Body of pancreas (tissue), 4 donors: ENCODE data around the gene SGK1. TPM values are rescaled to one million over a fixed set of nuclear protein-coding genes. Genes with fewer than 3 reads are reported as not detected.

ENCODE experiments used
- ATAC-seq: fragments of 150-250 bp; one replicate; pipeline ENCODE4 v1.9.1; 2016
- DNase-seq, 4 donors: peaks; one replicate each; pipeline ENCODE4 v3.0.0-alpha.2; 2019
- H3K27ac ChIP-seq, 4 donors: fragments of 200-600 bp; sonication (generic); 1 replicate in 3 of 4; 2 replicates in 1 of 4; pipeline versions ENCODE4 v1.5.1 to v1.6.1; 2016 to 2019; ENCODE audit warnings: mild to moderate bottlenecking in 1 of 4, mixed read lengths in 1 of 4, moderate library complexity in 1 of 4
- H3K27me3 ChIP-seq, 2 donors: fragments of 200-600 bp; sonication (generic); one replicate each; pipeline ENCODE4 v1.6.0; 2016; ENCODE audit warnings: mild to moderate bottlenecking in 1 of 2
- H3K36me3 ChIP-seq, 2 donors: fragments of 200-600 bp; sonication (generic); replicated peaks in 1 of 2; 2 replicates each; pipeline ENCODE4 v1.5.1; 2016; ENCODE audit warnings: low read depth in 2 of 2; ENCODE audit not compliant: insufficient read depth in 1 of 2
- H3K4me1 ChIP-seq: fragments of 200-600 bp; sonication (generic); one replicate; pipeline ENCODE4 v1.6.0; 2016
- H3K4me3 ChIP-seq, 2 donors: fragments of 200-600 bp; sonication (generic); 1 replicate in 1 of 2; 2 replicates in 1 of 2; pipeline ENCODE4 v1.5.1; 2016 to 2019
- H3K9me3 ChIP-seq, 3 donors: fragments of 200-600 bp; sonication (generic); 1 replicate in 2 of 3; 2 replicates in 1 of 3; pipeline ENCODE4 v1.5.1; 2016
- POLR2A ChIP-seq, 3 donors: fragments of 450-650 bp; IDR thresholded peaks; one replicate each; pipeline ENCODE4 v1.6.1; 2016; ENCODE audit warnings: antibody characterized with exemption in 3 of 3, mild to moderate bottlenecking in 2 of 3
- WGBS, 2 donors: methylation state at CpG; one replicate each; pipeline ENCODE4 v1.1.5; 2017; 5-methylcytosine and 5-hydroxymethylcytosine counted together
- intact Hi-C: fragments of 100-400 bp; cut with DNase I; formaldehyde crosslinking; loops from one replicate; pipeline ENCODE4 v1.15.1; 2023
- total RNA-seq, 2 donors: library from RNA; depleted of rRNA; stranded (reverse); fragments of >200 nt; gene quantifications; one replicate each; pipeline ENCODE4 v1.1.0, GENCODE V29; 2016
- TF ChIP-seq, protein P1 (sequence below), 7 experiments: fragments of 450-650 bp in 4 of 7; fragments of 200-600 bp in 3 of 7; sonication (generic) in 3 of 7; IDR thresholded peaks; one replicate each; pipeline ENCODE4 v1.5.1; 2016 to 2019; ENCODE audit warnings: antibody characterized with exemption in 7 of 7

SGK1 gene
- total RNA-seq, 2 donors from 2014 or later = 51.1 to 238 TPM

DNA sequence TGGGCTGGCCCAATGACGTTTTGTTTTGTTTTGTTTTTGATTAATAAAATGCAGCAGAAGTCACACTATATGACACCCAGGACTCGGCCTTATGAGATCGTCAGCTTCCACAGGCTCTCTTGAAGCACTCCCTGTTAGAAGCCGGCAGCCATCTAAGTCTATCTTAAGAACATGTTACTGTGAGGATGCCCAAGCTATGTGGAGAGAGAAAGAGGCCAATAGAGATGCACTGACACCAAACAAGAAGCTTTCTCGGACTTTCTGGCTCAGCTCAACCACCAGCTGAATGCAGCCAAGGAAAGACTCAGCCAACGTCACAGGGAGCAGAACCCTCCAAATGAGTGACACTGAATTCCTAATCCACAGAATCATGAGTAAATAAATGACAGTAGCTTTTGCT is 14.0 kb downstream of the SGK1 start:
- ATAC-seq (no peak), DNase-seq (no peak)
- Histone ChIP-seq H3K27me3 (no peaks in the 10 kb centered on the region), H3K9me3 (no peaks in the 10 kb centered on the region), H3K27ac (no peak overlapping the region), H3K36me3 (no peaks in the 10 kb centered on the region), H3K4me3 (no peak overlapping the region), H3K4me1 (peaks cover 35% of the 10 kb centered on the region)
- intact Hi-C loops = no loop called here
- TF ChIP-seq, protein P1, sequence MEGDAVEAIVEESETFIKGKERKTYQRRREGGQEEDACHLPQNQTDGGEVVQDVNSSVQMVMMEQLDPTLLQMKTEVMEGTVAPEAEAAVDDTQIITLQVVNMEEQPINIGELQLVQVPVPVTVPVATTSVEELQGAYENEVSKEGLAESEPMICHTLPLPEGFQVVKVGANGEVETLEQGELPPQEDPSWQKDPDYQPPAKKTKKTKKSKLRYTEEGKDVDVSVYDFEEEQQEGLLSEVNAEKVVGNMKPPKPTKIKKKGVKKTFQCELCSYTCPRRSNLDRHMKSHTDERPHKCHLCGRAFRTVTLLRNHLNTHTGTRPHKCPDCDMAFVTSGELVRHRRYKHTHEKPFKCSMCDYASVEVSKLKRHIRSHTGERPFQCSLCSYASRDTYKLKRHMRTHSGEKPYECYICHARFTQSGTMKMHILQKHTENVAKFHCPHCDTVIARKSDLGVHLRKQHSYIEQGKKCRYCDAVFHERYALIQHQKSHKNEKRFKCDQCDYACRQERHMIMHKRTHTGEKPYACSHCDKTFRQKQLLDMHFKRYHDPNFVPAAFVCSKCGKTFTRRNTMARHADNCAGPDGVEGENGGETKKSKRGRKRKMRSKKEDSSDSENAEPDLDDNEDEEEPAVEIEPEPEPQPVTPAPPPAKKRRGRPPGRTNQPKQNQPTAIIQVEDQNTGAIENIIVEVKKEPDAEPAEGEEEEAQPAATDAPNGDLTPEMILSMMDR (IDR thresholded peaks at IDR 0.05) = no peak
- no peak for TF ChIP-seq POLR2A (IDR thresholded peaks at IDR 0.05)
- 72 to 84% methylated on average over 6 of the region's 6 CpGs for WGBS, 2 donors

DNA sequence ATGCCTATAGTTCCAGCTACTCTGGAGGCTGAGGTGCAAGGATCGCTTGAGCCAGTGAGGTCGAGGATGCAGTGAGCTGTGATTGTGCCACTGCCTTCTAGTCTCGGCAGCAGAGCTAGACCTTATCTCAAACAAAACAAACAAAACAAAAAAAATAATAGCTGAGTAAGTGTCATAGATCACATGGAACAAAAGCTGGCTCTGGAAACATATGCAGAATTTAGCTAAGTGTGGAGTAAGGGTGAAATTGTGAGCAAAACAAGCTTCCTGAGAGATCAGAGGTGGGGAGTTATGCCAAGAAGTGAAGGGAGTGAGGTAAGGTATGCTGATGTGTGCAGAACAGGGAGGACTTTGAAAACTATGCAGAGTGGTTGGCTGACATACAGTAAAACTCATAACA is 18.7 kb downstream of the SGK1 start:
- H3K36me3 ChIP-seq = no peaks in the 10 kb centered on the region
- H3K9me3 ChIP-seq = no peaks in the 10 kb centered on the region
- TF ChIP-seq POLR2A (IDR thresholded peaks at IDR 0.05) = no peak
- TF ChIP-seq, protein P1 (IDR thresholded peaks at IDR 0.05) = no peak
- 12% methylated on average over 3 of the region's 3 CpGs for WGBS, 2 donors
- H3K4me3 ChIP-seq = no peak overlapping the region
- peaks cover 19% of the 10 kb centered on the region for H3K4me1 ChIP-seq
- no peaks in the 10 kb centered on the region for H3K27me3 ChIP-seq
- ATAC-seq = peak; percentile 84
- peak; percentile 43 to 62 (median 51) for DNase-seq
- intact Hi-C loops = no loop called here
- peak overlapping the region in 3 of 4 donors; percentile 54 to 68 (median 65) for H3K27ac ChIP-seq

DNA sequence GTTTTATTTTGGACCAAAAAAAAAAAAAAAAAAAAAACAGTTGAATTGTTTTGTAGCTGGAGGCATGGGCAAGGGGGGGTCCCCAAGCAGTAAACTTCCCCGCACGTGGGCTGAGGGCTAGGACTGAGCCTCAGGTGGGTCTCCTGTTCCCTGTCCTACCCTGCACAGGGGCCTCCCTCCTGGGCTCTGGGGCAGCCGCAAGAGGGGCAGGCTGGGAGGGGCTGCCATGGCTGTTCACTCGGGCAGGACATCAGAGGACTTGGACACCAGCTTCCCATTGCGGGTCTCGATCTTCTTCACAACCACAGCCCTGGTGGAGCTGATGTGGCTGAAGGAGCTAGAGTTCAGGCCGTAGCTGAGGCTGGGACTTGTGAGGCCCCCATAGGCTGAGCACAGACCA is 21.1 kb downstream of the SGK1 start:
- Histone ChIP-seq H3K27me3 (no peaks in the 10 kb centered on the region), H3K9me3 (no peaks in the 10 kb centered on the region), H3K27ac (peak overlapping the region in 1 of 4 donors; percentile 74), H3K4me1 (peaks cover 19% of the 10 kb centered on the region), H3K36me3 (no peaks in the 10 kb centered on the region), H3K4me3 (no peak overlapping the region)
- intact Hi-C loops = no loop called here
- DNase-seq (no peak), ATAC-seq (no peak)
- WGBS, 2 donors = 93 to 99% methylated on average over 6 to 7 of the region's 7 CpGs
- no peak for TF ChIP-seq POLR2A (IDR thresholded peaks at IDR 0.05)
- TF ChIP-seq, protein P1 (IDR thresholded peaks at IDR 0.05) = no peak

DNA sequence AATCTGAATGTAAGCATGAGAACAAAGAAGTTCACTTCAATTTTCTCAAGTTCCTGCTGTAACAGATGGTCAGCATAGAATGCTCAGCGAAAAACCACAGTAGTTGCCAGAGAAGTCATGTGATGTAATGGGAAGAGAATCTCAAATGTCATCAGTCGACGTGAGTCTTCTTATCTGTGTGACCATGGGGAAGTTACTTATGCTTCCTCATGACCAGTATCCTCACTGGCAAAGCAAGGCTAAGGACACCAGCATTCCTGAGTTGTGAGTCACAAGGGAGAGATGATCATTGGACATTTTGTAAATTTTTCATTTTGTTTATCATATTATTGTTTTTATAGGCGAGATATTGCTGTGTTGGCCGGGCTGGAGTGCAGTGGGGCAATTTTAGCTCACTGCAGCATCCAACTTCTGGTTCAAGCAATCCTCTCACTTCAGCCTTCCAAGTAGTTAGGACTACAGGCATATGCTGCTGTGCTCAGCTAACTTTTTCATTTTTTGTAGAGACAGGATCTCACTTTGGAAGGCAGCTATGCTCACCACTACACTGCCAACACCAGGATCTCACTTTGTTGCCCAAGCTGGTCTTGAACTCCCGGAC is 21.9 kb downstream of the SGK1 start:
- H3K27ac ChIP-seq = peak overlapping the region in 2 of 4 donors; percentile 14 to 74
- intact Hi-C loops = no loop called here
- DNase-seq (peak in 1 of 4 donors; percentile 64), ATAC-seq (peak; percentile 63)
- peaks cover 19% of the 10 kb centered on the region for H3K4me1 ChIP-seq
- H3K9me3 ChIP-seq = no peaks in the 10 kb centered on the region
- H3K36me3 ChIP-seq = no peaks in the 10 kb centered on the region
- 55 to 59% methylated on average over 6 of the region's 6 CpGs for WGBS, 2 donors
- no peak overlapping the region for H3K4me3 ChIP-seq
- H3K27me3 ChIP-seq = no peaks in the 10 kb centered on the region
- no peak for TF ChIP-seq POLR2A (IDR thresholded peaks at IDR 0.05)
- TF ChIP-seq, protein P1 (IDR thresholded peaks at IDR 0.05) = no peak

DNA sequence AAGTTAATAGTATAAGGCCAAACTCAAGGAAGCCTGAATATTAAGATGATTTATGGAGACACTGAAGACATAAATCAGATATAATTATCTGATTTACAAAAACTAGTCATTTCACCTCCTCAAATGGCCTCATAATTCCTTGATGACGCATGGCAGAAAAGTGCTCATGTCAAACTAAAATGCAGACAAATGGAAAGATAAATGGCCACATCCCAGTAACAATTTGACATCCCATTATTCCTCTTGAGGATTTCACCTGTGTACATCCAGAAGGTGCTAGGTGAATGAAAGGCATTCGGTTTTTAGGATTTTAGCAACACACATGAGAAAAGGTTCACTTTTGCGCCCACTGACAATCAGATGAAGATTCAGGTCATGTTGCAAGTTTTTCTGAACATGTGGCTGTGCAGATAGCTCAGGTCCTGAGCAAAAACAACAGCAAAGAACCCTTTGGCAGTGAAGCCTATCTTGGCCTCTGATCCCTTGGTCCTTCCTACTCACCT is 24.2 kb downstream of the SGK1 start:
- DNase-seq (no peak), ATAC-seq (no peak)
- intact Hi-C loops = no loop called here
- TF ChIP-seq, protein P1 (IDR thresholded peaks at IDR 0.05) = no peak
- TF ChIP-seq POLR2A (IDR thresholded peaks at IDR 0.05) = no peak
- Histone ChIP-seq H3K36me3 (no peaks in the 10 kb centered on the region), H3K27me3 (no peaks in the 10 kb centered on the region), H3K4me3 (no peak overlapping the region), H3K9me3 (no peaks in the 10 kb centered on the region), H3K27ac (no peak overlapping the region), H3K4me1 (peaks cover 7% of the 10 kb centered on the region)
- 77 to 97% methylated on average over 3 of the region's 3 CpGs for whole genome bisulfite sequencing, 2 donors
